Keratinocyte (primary cell): Measurements from ENCODE around the gene ATG9A. TPM values are rescaled to one million over a fixed set of nuclear protein-coding genes. Genes with fewer than 3 reads are reported as not detected.

ENCODE experiments used
- DNase-seq: peaks from one replicate; pipeline ENCODE4 v3.0.0-alpha.2; 2011; ENCODE audit warnings: low read depth, missing footprints, low spot score
- FAIRE-seq: peaks from 2 replicates; lab custom pipeline; 2011; peaks lifted over from hg19 to GRCh38; lab: Jason Lieb, UNC
- H2AFZ ChIP-seq: 2 replicates; pipeline ENCODE4 v1.6.0; 2012; ENCODE audit warnings: low read length, control low read depth, inconsistent platforms; ENCODE audit not compliant: control insufficient read depth
- H3K27ac ChIP-seq: 2 replicates; pipeline ENCODE4 v1.5.1; 2011; ENCODE audit warnings: low read length; ENCODE audit not compliant: control insufficient read depth, insufficient read depth
- H3K27me3 ChIP-seq: 3 replicates; pipeline ENCODE4 v1.6.0; 2011; ENCODE audit warnings: low read length; ENCODE audit not compliant: control insufficient read depth, insufficient read depth; ENCODE audit errors: extremely low read depth
- H3K36me3 ChIP-seq, 2 experiments: 2 replicates in 1 of 2; 3 replicates in 1 of 2; pipeline ENCODE4 v1.5.1; 2011; ENCODE audit warnings: low read length in 2 of 2, mild to moderate bottlenecking in 1 of 2; ENCODE audit not compliant: control insufficient read depth in 2 of 2, insufficient read depth in 2 of 2; ENCODE audit errors: extremely low read depth in 1 of 2
- H3K4me1 ChIP-seq: 3 replicates; pipeline ENCODE4 v1.5.1; 2011; ENCODE audit warnings: low read length; ENCODE audit not compliant: control insufficient read depth, insufficient read depth; ENCODE audit errors: extremely low read depth
- H3K4me2 ChIP-seq: 3 replicates; pipeline ENCODE4 v1.6.0; 2011; ENCODE audit warnings: low read depth, low read length; ENCODE audit not compliant: control insufficient read depth, insufficient read depth; ENCODE audit errors: extremely low read depth
- H3K4me3 ChIP-seq, 3 experiments: fragments of 200-600 bp in 1 of 3; sonication (generic) in 1 of 3; 2 replicates in 2 of 3; 3 replicates in 1 of 3; pipeline ENCODE4 v1.5.1; 2011 to 2016; ENCODE audit warnings: low read length in 3 of 3, mild to moderate bottlenecking in 3 of 3, control low read depth in 2 of 3, inconsistent platforms in 1 of 3, low read depth in 1 of 3, mixed read lengths in 1 of 3, mixed run types in 1 of 3, moderate library complexity in 1 of 3; ENCODE audit not compliant: control insufficient read depth in 2 of 3, insufficient read depth in 2 of 3; ENCODE audit errors: extremely low read depth in 1 of 3
- H3K79me2 ChIP-seq: 2 replicates; pipeline ENCODE4 v1.6.0; 2012; ENCODE audit warnings: low read length; ENCODE audit not compliant: control insufficient read depth, insufficient read depth
- H3K9ac ChIP-seq: 3 replicates; pipeline ENCODE4 v1.6.0; 2011; ENCODE audit warnings: low read length; ENCODE audit not compliant: control insufficient read depth, insufficient read depth; ENCODE audit errors: extremely low read depth
- H3K9me1 ChIP-seq: 3 replicates; pipeline ENCODE4 v1.6.0; 2011; ENCODE audit warnings: low read length; ENCODE audit not compliant: control insufficient read depth, insufficient read depth; ENCODE audit errors: extremely low read depth
- H3K9me3 ChIP-seq: 2 replicates; pipeline ENCODE4 v1.5.1; 2012; ENCODE audit warnings: low read depth, low read length; ENCODE audit not compliant: control insufficient read depth
- H4K20me1 ChIP-seq: 3 replicates; pipeline ENCODE4 v1.6.0; 2011; ENCODE audit warnings: low read length; ENCODE audit not compliant: control insufficient read depth, insufficient read depth; ENCODE audit errors: extremely low read depth
- EZH2 ChIP-seq: IDR thresholded peaks from one replicate; pipeline ENCODE4 v1.6.1; 2012; ENCODE audit warnings: inconsistent platforms, mild to moderate bottlenecking, low read length, moderate library complexity
- dilution Hi-C: fragments of 300-500 bp; cut with MboI; formaldehyde crosslinking; loops from one replicate; pipeline ENCODE4 v1.7.0; 2020; ENCODE audit warnings: low sequenced_read_pairs; ENCODE audit not compliant: extremely low pct_ligation_motif_present
- polyA plus RNA-seq, 5 experiments: library from polyadenylated mRNA; depleted of rRNA in 3 of 5; stranded (reverse) in 3 of 5; stranded (forward) in 1 of 5; unstranded in 1 of 5; fragments of >200 nt; gene quantifications; 1 replicate in 1 of 5; 2 replicates in 3 of 5; 3 replicates in 1 of 5; pipeline versions ENCODE4 v1.2.1 to v1.2.3, GENCODE V29; 2011 to 2012; ENCODE audit warnings: missing spikeins in 2 of 5, low read depth in 1 of 5, low replicate concordance in 1 of 5
- TF ChIP-seq, protein P1 (sequence below), 3 experiments: IDR thresholded peaks in 1 of 3; conservative IDR thresholded peaks in 1 of 3; optimal IDR thresholded peaks in 1 of 3; 2 replicates in 2 of 3; 3 replicates in 1 of 3; pipeline versions ENCODE3 to v1.5.1; 2011; ENCODE audit warnings: low read length in 3 of 3, mild to moderate bottlenecking in 3 of 3, moderate library complexity in 2 of 3, control low read depth in 1 of 3, inconsistent platforms in 1 of 3; ENCODE audit not compliant: insufficient read depth in 2 of 3; ENCODE audit errors: extremely low read depth in 1 of 3

The ATG9A gene
- polyA plus RNA-seq, 1 donor (not counting 4 experiments of a cell fraction or from before 2014, with no cell fraction given): 58.8 TPM

DNA sequence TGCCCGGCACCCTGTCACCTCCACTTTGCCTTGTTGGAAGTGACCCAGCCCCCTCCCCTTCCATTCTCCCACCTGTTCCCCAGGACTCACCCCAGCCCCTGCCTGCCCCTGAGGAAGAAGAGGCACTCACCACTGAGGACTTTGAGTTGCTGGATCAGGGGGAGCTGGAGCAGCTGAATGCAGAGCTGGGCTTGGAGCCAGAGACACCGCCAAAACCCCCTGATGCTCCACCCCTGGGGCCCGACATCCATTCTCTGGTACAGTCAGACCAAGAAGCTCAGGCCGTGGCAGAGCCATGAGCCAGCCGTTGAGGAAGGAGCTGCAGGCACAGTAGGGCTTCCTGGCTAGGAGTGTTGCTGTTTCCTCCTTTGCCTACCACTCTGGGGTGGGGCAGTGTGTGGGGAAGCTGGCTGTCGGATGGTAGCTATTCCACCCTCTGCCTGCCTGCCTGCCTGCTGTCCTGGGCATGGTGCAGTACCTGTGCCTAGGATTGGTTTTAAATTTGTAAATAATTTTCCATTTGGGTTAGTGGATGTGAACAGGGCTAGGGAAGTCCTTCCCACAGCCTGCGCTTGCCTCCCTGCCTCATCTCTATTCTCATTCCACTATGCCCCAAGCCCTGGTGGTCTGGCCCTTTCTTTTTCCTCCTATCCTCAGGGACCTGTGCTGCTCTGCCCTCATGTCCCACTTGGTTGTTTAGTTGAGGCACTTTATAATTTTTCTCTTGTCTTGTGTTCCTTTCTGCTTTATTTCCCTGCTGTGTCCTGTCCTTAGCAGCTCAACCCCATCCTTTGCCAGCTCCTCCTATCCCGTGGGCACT lies 46.9 kb downstream of the ATG9A start:
- Histone ChIP-seq H3K4me3 (no peak overlapping the region), H3K27ac (no peak overlapping the region), H3K9me3 (no peaks in the 10 kb centered on the region), H3K79me2 (peaks cover 11% of the 10 kb centered on the region), H3K36me3 (peaks cover 21 to 29% of the 10 kb centered on the region in 2 experiments), H4K20me1 (no peaks in the 10 kb centered on the region), H2AFZ (no peak overlapping the region), H3K4me1 (peaks cover 9% of the 10 kb centered on the region), H3K4me2 (no peak overlapping the region), H3K9me1 (peaks cover 2% of the 10 kb centered on the region), H3K9ac (no peak overlapping the region), H3K27me3 (no peaks in the 10 kb centered on the region)
- dilution Hi-C loops: no loop called here
- no peak for TF ChIP-seq EZH2
- TF ChIP-seq, protein P1, sequence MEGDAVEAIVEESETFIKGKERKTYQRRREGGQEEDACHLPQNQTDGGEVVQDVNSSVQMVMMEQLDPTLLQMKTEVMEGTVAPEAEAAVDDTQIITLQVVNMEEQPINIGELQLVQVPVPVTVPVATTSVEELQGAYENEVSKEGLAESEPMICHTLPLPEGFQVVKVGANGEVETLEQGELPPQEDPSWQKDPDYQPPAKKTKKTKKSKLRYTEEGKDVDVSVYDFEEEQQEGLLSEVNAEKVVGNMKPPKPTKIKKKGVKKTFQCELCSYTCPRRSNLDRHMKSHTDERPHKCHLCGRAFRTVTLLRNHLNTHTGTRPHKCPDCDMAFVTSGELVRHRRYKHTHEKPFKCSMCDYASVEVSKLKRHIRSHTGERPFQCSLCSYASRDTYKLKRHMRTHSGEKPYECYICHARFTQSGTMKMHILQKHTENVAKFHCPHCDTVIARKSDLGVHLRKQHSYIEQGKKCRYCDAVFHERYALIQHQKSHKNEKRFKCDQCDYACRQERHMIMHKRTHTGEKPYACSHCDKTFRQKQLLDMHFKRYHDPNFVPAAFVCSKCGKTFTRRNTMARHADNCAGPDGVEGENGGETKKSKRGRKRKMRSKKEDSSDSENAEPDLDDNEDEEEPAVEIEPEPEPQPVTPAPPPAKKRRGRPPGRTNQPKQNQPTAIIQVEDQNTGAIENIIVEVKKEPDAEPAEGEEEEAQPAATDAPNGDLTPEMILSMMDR (optimal IDR thresholded peaks at IDR 0.05 in 1 of 3, IDR thresholded peaks at IDR 0.05 in 1 of 3, conservative IDR thresholded peaks at IDR 0.05 in 1 of 3; ENCODE audit: extremely low read depth in 1 of 3, insufficient read depth in 2 of 3, low read length in 3 of 3): no peak
- DNase-seq (no peak), FAIRE-seq (no peak)

DNA sequence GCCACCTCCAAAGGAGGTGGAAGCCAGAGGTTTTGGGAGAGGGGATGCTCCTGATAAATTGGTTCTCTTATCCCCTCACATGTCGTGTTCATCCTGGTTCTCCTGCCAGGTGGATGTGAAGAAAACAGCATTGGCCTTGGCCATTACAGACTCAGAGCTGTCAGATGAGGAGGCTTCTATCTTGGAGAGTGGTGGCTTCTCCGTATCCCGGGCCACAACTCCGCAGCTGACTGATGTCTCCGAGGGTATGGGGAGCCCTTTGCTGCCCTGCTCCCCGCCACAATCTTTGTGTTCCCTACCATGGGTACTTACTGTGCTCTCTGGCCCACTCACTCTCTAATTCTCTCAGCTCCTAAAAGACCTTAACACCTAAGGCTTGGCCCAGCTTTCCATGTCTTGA lies 47.9 kb downstream of the ATG9A start:
- Histone ChIP-seq H2AFZ (no peak overlapping the region), H4K20me1 (no peaks in the 10 kb centered on the region), H3K4me1 (peaks cover 12% of the 10 kb centered on the region), H3K27me3 (no peaks in the 10 kb centered on the region), H3K79me2 (peaks cover 11% of the 10 kb centered on the region), H3K9me3 (no peaks in the 10 kb centered on the region), H3K36me3 (peaks cover 21 to 29% of the 10 kb centered on the region in 2 experiments), H3K9ac (no peak overlapping the region), H3K27ac (no peak overlapping the region), H3K9me1 (peaks cover 2% of the 10 kb centered on the region), H3K4me2 (no peak overlapping the region), H3K4me3 (no peak overlapping the region)
- FAIRE-seq (no peak), DNase-seq (no peak)
- dilution Hi-C loops: no loop called here
- TF ChIP-seq, protein P1 (optimal IDR thresholded peaks at IDR 0.05 in 1 of 3, IDR thresholded peaks at IDR 0.05 in 1 of 3, conservative IDR thresholded peaks at IDR 0.05 in 1 of 3; ENCODE audit: extremely low read depth in 1 of 3, insufficient read depth in 2 of 3, low read length in 3 of 3): no peak
- no peak for TF ChIP-seq EZH2
